Measurements from ENCODE around the gene TMC1.

Gene TMC1

DNA sequence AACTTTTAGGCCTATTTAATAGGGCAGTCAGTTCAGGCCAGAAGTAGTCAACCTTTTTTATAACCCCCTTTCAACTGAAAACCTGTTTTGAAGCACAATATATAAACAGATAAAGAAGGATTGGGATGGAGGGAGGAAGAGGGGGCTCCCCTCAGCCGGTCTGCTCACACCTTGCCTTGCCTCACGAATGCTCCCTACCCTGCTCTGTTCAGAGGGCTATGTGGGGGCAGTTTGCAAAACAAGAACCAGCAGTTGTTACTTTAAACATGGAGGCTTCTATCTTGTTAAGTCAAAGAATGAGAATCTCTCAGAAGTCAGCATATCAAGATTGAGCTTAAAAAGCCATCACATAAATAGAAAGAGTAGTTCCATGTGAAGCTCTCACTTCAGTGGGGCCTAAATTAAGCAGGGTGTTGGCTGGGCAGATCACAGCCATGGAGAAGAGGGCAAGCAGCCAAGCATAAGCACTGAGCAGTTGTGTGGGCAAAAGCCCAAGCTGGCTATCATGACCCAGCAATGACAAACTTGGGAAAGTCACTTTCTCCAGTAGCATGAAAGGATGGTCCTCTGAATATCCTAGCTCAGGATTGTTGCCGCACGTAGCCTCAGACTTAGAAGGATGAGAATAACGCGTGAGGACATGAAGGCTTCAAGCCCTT, 360.8 kb downstream of the TMC1 start:
- no peak for DNase-seq

DNA sequence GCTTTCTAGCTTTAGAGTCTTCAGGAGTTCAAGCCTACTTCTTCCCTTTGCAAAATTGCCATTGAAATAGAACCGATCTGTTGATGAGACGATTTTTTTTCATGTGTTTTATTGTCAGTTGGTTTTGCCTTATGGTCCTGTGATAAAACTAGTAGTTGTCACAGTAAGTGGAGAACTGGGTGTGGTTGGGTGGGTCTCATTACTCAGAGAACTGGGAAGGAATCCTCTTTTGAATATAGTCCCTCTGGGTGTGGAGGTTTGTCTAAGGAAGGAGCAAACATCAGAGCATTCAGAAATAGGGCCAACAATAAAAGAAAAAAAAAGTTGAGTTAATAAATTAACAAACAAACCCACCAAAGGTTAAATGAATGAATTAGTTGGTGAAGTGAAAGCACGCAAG, 362.5 kb downstream of the TMC1 start:
- DNase-seq: no peak

DNA sequence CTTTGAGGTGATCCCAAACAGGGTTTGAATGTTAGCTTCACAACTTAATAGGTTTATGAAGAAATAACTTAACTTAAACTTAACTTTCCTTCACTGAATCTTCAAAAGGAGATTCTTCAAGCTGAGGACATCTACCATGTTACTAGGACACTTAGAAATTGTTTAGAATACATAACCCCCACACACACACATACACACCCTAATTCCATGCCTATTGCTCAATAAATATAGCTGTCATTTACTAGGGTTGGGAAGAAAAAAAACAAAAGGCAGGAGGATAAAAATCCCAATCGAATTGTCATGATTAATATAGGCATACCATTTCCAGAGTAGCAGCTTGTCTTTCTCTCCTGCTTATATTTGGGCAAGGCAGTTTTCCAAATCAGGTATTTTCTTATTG, 363.1 kb downstream of the TMC1 start:
- no peak for DNase-seq

Data from CD4-positive, alpha-beta T cell treated with Interleukin-1 beta for 1 hour (primary cell).